GM20000 (cell line): ENCODE results near the gene ATP5F1C.
A peak's percentile ranks its signal among the peaks of the same experiment; 100 is the strongest.
"Not testable (repeated sequence)": the region's sequence is repeated elsewhere in the genome, so short reads cannot be mapped to it uniquely, and the experiment has no call there.

ENCODE experiments used
- DNase-seq: peaks from one replicate; pipeline ENCODE4 v3.0.0; 2012; ENCODE audit warnings: low spot score
- TF ChIP-seq, protein P1 (sequence below): IDR thresholded peaks from 2 replicates; pipeline ENCODE4 v1.5.1; 2012; ENCODE audit warnings: mild to moderate bottlenecking, control low read depth; ENCODE audit errors: extremely low read depth, missing control alignments

ATP5F1C gene

DNA sequence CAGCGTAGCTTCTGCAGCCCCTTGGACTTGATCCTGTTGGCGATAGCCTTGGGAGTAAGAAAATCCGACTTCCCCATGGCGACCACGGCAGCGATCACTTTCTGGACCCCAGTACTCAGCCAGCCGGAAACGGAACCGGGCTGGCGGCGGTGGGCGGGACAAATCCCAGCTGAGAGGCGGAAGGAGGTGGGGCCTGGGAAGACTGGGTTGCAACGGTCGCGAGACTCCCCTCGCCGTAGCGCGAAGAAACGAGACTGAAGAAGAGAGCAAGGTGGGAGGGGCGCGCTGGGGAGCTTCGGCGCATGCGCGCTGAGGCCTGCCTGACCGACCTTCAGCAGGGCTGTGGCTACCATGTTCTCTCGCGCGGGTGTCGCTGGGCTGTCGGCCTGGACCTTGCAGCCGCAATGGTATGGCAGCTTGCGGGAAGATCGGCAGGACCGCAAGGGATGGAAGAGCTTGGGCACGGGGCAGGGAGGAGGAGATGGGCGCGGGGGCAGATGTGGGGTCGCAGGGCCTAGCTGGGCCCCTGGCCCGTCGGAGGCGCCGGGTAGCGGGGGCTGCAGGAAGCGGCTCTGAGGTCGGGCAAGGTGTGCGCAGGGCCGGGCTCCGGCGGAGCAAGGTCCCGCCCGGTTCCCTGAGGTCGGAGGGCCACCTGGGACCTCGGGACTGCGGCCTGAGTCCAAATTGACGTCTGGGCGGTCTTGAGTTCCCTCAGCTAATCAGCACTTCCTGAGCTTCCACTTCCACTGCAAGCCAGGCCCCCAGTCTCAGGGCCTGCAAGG is at the start of gene ATP5F1C, which contains the start of gene KIN:
Gene ATP5F1C, plus strand, starts transcription at position 321 of the 782 bp plus-strand sequence. Its CDS starts 31 bp downstream, at position 352.
Gene KIN, minus strand, starts transcription at position 137 of the 782 bp plus-strand sequence. Its CDS starts 60 bp downstream, at position 77.
- peak; percentile 98 for DNase-seq
- TF ChIP-seq, protein P1, sequence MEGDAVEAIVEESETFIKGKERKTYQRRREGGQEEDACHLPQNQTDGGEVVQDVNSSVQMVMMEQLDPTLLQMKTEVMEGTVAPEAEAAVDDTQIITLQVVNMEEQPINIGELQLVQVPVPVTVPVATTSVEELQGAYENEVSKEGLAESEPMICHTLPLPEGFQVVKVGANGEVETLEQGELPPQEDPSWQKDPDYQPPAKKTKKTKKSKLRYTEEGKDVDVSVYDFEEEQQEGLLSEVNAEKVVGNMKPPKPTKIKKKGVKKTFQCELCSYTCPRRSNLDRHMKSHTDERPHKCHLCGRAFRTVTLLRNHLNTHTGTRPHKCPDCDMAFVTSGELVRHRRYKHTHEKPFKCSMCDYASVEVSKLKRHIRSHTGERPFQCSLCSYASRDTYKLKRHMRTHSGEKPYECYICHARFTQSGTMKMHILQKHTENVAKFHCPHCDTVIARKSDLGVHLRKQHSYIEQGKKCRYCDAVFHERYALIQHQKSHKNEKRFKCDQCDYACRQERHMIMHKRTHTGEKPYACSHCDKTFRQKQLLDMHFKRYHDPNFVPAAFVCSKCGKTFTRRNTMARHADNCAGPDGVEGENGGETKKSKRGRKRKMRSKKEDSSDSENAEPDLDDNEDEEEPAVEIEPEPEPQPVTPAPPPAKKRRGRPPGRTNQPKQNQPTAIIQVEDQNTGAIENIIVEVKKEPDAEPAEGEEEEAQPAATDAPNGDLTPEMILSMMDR = no peak

GRCh38 chr10:7738536-7739407 is 49.2 kb upstream of the ATP5F1C start:
- TF ChIP-seq, protein P1 = no peak
- no peak for DNase-seq

DNA sequence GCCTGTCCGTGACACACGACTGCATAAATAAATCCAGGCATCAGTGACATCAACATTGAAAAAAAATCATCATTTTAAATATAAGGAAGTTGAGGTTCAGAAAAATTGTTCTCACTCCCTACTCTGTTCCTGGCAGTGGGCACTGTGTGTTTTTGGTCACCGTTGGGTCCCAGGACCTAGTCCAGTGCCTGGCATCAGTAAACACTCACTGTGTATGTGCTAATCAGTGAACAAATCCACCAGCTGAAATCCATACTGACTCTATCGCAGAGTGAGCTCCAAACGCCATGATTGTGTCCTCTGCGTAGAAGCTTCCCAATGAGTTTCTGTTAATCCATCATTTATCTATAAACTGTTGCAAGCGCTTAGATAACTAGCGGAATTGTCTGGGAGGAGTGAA is 43.7 kb upstream of the ATP5F1C start:
- TF ChIP-seq, protein P1 = no peak
- DNase-seq = no peak

- DNase-seq = not testable (repeated sequence)
These were observed 39.3 kb upstream of the ATP5F1C start for GRCh38 chr10:7748637-7749036.

DNA sequence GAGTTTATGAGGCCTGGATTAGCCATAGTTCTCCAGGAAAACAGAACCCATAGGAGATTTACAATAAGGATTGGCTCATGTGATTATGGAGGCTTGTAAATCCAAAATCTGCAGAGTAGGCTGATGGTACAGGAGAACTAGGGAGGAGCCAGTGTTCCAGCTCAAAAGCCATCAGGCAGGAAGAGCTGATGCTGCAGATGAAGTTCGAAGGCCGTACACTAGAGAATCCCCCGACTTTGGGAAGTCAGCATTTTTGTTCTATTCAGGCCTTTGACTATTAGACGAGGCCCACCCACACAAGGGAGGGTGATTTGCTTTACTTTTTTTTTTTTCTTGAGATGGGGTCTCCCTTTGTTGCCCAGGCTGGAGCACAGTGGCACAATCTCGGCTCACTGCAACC is 37.8 kb upstream of the ATP5F1C start:
- TF ChIP-seq, protein P1 = no peak
- no peak for DNase-seq

- DNase-seq = no peak
- TF ChIP-seq, protein P1 = no peak
These were observed 35.7 kb upstream of the ATP5F1C start for GRCh38 chr10:7752251-7752650.

- DNase-seq = no peak
- TF ChIP-seq, protein P1 = no peak
These were observed 32.9 kb upstream of the ATP5F1C start for GRCh38 chr10:7755103-7755502.
